Measurements from ENCODE around the gene AFM.

GRCh38 chr4:73433140-73433539 is 48.4 kb upstream of the AFM start:
- TF ChIP-seq CTCF (IDR thresholded peaks at IDR 0.05): no peak
- TF ChIP-seq EZH2 (IDR thresholded peaks at IDR 0.05): no peak
- TF ChIP-seq EZH2phosphoT487 (IDR thresholded peaks at IDR 0.05): no peak
